Measurements from ENCODE around the gene JMJD1C. TPM values are rescaled to one million over a fixed set of nuclear protein-coding genes. Genes with fewer than 3 reads are reported as not detected.
A peak's percentile ranks its signal among the peaks of the same experiment; 100 is the strongest.

The JMJD1C gene
- total RNA-seq, 1 donor from 2014 or later = 120 TPM

DNA sequence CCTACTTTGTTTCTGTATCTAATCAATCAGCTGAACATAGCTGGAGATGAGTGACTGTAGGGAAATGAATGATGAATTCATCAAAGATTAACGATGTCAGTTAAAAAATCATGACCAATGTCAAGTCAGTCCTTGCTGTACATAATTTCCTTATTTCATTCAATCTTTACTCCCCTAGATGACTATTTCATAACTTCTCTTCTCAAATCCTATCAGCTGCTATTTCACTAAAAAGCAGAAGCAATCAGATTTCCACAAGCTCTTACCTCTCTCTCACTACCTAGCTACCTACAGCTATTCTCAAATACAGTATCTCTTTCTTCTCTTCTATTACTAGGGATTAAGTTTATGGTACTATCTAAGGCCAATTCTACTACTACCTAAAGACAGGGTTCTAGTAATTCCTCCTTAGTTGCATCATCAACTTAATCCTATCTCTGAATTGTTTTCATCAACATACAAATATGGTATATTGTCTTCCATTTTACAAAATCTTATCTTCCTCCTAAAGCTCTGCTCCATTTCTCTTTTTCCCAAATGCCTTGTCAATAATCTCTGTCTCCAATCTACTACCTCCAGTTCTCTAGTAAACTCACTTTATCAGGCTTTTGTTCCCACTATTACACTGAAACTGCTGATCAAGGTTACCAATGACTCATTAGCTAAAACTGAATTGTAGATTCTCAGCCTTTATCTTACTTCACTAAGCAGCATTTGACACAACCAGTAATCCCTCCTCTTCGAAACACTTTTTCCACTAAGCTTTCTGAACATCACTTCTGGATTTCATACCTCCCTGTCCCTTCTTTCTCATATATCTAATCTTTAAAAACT, 28.4 kb downstream of the JMJD1C start:
- no peak overlapping the region for H3K27ac Mint-ChIP-seq (ENCODE audit: unreplicated experiment)
- H3K9me3 Mint-ChIP-seq (ENCODE audit: unreplicated experiment) = no peaks in the 10 kb centered on the region
- H3K4me1 Mint-ChIP-seq (ENCODE audit: unreplicated experiment) = peaks cover 26% of the 10 kb centered on the region
- peaks cover 1% of the 10 kb centered on the region for H3K36me3 Mint-ChIP-seq (ENCODE audit: unreplicated experiment)
- no peak for DNase-seq (ENCODE audit: extremely low spot score, unreplicated experiment)
- no peak overlapping the region for H3K4me3 Mint-ChIP-seq (ENCODE audit: unreplicated experiment)
- TF ChIP-seq, protein P1, sequence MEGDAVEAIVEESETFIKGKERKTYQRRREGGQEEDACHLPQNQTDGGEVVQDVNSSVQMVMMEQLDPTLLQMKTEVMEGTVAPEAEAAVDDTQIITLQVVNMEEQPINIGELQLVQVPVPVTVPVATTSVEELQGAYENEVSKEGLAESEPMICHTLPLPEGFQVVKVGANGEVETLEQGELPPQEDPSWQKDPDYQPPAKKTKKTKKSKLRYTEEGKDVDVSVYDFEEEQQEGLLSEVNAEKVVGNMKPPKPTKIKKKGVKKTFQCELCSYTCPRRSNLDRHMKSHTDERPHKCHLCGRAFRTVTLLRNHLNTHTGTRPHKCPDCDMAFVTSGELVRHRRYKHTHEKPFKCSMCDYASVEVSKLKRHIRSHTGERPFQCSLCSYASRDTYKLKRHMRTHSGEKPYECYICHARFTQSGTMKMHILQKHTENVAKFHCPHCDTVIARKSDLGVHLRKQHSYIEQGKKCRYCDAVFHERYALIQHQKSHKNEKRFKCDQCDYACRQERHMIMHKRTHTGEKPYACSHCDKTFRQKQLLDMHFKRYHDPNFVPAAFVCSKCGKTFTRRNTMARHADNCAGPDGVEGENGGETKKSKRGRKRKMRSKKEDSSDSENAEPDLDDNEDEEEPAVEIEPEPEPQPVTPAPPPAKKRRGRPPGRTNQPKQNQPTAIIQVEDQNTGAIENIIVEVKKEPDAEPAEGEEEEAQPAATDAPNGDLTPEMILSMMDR (IDR thresholded peaks at IDR 0.05) = no peak
- H3K27me3 Mint-ChIP-seq (ENCODE audit: unreplicated experiment) = no peaks in the 10 kb centered on the region

DNA sequence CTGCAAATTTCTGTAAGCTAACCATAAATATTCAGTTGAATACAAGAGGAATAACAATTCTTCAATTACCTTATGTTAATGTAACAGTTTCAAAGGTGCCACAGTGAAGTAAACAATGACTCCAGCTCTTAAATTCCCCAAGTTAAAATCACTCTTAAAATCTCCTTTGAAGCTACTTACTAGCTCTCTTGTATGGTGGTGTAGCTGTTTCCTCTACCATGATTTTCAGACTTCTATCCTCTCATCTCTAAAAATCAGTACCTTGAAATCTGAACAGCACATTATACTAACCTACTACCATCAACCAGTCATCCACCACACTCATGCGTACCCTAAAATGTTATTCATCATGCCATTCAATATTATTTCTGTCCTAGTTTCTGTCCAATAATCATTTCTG, 29.6 kb downstream of the JMJD1C start:
- no peaks in the 10 kb centered on the region for H3K9me3 Mint-ChIP-seq (ENCODE audit: unreplicated experiment)
- no peak overlapping the region for H3K4me3 Mint-ChIP-seq (ENCODE audit: unreplicated experiment)
- H3K27me3 Mint-ChIP-seq (ENCODE audit: unreplicated experiment) = no peaks in the 10 kb centered on the region
- no peak for DNase-seq (ENCODE audit: extremely low spot score, unreplicated experiment)
- TF ChIP-seq, protein P1 (IDR thresholded peaks at IDR 0.05) = no peak
- peaks cover 5% of the 10 kb centered on the region for H3K36me3 Mint-ChIP-seq (ENCODE audit: unreplicated experiment)
- peaks cover 28% of the 10 kb centered on the region for H3K4me1 Mint-ChIP-seq (ENCODE audit: unreplicated experiment)
- H3K27ac Mint-ChIP-seq (ENCODE audit: unreplicated experiment) = no peak overlapping the region

DNA sequence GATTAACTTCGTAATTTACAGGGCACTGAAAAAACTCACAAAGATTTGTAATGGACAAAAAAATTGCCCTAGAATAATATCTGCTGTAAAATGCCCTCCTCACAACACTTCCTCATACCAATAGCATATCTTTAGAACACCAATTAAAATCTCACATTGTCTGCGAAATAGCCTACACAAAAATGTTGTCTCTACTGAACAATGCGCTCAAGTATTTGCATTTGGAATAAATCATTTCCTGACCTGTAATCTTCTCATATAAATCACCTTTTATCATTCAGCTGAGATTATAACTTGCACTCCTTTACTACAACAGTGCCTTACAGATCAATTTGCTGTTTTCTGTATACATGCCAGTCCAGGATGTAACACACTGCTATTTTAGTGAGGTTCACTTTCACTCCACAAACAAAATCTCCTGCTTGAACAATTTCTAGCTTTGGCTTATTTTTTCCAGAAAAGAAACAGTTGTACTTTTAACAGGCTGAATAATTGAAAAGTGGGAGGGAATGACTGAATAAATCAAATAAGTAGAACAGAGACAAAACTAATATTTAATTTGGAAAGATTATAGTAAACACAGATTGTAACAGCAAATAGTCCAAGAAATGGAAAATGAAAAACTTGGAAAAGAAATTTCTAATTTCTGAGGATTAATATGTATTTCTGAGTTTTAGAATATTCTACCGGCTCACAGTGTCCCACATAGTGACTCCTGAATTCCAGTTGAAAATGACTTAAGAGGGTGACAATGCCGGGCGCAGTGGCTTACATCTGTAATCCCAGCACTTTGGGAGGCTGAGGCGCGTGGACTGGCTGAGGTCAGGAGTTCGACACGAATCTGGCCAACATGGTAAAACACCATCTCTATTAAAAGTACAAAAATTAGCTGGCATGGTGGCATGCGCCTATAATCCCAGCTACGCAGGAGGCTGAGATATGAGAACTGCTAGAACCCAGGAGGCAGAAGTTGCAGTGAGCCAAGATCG, 30.6 kb downstream of the JMJD1C start:
- Mint-ChIP-seq H3K4me3 (ENCODE audit: unreplicated experiment) (no peak overlapping the region), H3K4me1 (ENCODE audit: unreplicated experiment) (peaks cover 30% of the 10 kb centered on the region), H3K27ac (ENCODE audit: unreplicated experiment) (peak overlapping the region; percentile 17), H3K9me3 (ENCODE audit: unreplicated experiment) (no peaks in the 10 kb centered on the region), H3K36me3 (ENCODE audit: unreplicated experiment) (peaks cover 11% of the 10 kb centered on the region), H3K27me3 (ENCODE audit: unreplicated experiment) (no peaks in the 10 kb centered on the region)
- DNase-seq (ENCODE audit: extremely low spot score, unreplicated experiment) = no peak
- TF ChIP-seq, protein P1 (IDR thresholded peaks at IDR 0.05) = no peak

DNA sequence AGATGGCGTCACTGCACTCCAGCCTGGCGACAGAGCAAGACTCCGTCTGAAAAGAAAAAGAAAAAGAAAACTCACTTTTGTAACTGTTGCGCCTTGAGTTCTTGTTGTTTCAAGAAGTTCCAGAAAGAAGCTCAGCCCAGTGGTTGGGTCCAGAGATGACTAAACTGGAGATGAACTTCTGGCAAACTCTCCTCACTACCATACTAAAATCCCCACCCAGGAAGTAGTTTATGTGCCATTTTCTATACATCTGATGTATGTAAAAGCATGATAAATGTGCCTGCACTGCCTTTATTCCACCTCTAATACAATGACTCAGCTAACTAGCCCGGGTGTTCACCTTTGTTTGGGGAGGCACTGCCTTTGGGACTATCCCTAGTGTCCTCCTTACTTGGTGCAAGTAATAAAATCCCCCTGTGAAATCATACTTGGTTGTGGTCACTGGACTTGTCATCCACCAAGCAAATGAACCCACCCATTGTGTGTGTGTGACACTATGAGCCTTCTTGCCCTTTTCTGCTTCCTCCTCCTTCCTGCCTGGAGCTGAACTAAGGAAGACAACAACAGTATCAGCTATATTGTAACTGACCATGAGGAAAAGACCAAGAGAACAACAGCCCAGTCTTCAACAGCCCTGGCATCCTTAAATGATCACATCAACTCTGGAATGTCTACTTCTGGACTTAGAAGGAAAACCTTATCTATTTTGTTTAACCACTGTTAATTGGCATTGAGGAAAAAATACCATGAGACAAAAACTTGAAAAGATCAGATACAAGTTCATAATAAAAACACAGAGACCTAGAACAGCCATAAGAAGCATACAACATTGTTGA, 33.6 kb downstream of the JMJD1C start:
- TF ChIP-seq, protein P1 (IDR thresholded peaks at IDR 0.05) = no peak
- H3K9me3 Mint-ChIP-seq (ENCODE audit: unreplicated experiment) = no peaks in the 10 kb centered on the region
- H3K4me3 Mint-ChIP-seq (ENCODE audit: unreplicated experiment) = no peak overlapping the region
- peaks cover 11% of the 10 kb centered on the region for H3K36me3 Mint-ChIP-seq (ENCODE audit: unreplicated experiment)
- no peak for DNase-seq (ENCODE audit: extremely low spot score, unreplicated experiment)
- H3K27me3 Mint-ChIP-seq (ENCODE audit: unreplicated experiment) = no peaks in the 10 kb centered on the region
- H3K4me1 Mint-ChIP-seq (ENCODE audit: unreplicated experiment) = peaks cover 50% of the 10 kb centered on the region
- peak overlapping the region; percentile 70 for H3K27ac Mint-ChIP-seq (ENCODE audit: unreplicated experiment)

Data from osteocyte (in vitro differentiated cells).